ENCODE measurements around the gene ACTN1. TPM values are rescaled to one million over a fixed set of nuclear protein-coding genes. Genes with fewer than 3 reads are reported as not detected.

ACTN1 gene
- total RNA-seq, 2 experiments from 2014 or later, result 51.4 to 56.1 TPM

GRCh38 chr14:68891851-68892660 lies 87.0 kb downstream of the ACTN1 start:
- Mint-ChIP-seq H3K27ac (no peak overlapping the region), H3K4me1 (ENCODE audit: low read depth) (no peaks in the 10 kb centered on the region), H3K9me3 (ENCODE audit: insufficient read depth) (no peaks in the 10 kb centered on the region), H3K27me3 (ENCODE audit: low read depth) (no peaks in the 10 kb centered on the region), H3K4me3 (no peak overlapping the region), H3K36me3 (ENCODE audit: low read depth) (peaks cover 17% of the 10 kb centered on the region)
- ChIA-PET CTCF (interaction anchor here (1.5 kb wide), 1 partner anchor 19 kb away, joined by 6 read pairs; no protein-coding TSS in a partner anchor), POLR2A (no interaction called here)
- ATAC-seq (no peak), DNase-seq (no peak)

DNA sequence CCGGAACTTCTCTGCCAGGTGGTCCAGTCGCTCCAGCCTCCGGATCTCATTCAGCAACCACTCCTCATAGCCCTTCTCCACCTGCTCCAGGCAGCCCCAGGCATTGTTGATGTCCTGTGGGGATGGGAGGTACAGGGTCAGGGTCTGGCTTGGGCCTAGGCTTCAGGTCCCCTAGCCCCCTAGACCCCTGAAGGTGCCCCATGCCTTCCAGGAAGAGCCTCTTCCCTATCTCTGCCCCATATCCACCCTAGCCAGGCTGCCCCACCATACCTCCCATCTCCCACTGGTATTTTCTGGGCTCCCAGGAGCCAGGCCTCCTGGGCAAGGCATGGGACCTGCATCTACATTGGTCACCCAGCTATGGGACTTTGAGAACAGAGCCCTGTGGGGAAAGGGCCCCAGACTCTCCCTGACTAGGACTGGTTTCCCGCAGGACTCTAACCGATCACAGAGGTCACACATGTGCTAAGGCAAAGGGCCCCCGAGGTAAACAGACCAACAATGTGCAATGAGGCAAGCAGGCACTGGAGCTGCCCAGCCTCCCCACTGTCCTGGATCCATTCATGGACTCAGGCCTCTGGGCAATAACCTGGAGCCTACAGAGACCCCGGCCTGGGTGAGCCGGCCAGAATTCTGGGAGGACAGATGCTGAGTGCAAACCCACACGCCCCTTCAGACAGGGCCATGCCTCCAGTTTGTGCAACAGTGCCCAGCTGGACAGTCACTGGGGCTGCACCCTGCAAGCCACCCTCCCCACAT lies 88.8 kb downstream of the ACTN1 start:
- ATAC-seq, result no peak
- no peaks in the 10 kb centered on the region for H3K27me3 Mint-ChIP-seq (ENCODE audit: low read depth)
- CTCF ChIA-PET, result interaction anchor here (0.6 to 1.2 kb wide), 2 partner anchors 199 to 242 kb away, joined by 3 to 4 read pairs; no protein-coding TSS in a partner anchor
- DNase-seq, result no peak
- no peaks in the 10 kb centered on the region for H3K9me3 Mint-ChIP-seq (ENCODE audit: insufficient read depth)
- H3K36me3 Mint-ChIP-seq (ENCODE audit: low read depth), result peaks cover 17% of the 10 kb centered on the region
- no peak overlapping the region for H3K27ac Mint-ChIP-seq
- H3K4me1 Mint-ChIP-seq (ENCODE audit: low read depth), result no peaks in the 10 kb centered on the region
- POLR2A ChIA-PET, result no interaction called here
- H3K4me3 Mint-ChIP-seq, result no peak overlapping the region

GRCh38 chr14:68888883-68889282 lies 90.2 kb downstream of the ACTN1 start:
- CTCF ChIA-PET, result interaction anchor here (1.0 kb wide), 1 partner anchor 22 kb away, joined by 3 read pairs; no protein-coding TSS in a partner anchor
- H3K36me3 Mint-ChIP-seq (ENCODE audit: low read depth), result peaks cover 17% of the 10 kb centered on the region
- no peaks in the 10 kb centered on the region for H3K9me3 Mint-ChIP-seq (ENCODE audit: insufficient read depth)
- no peak overlapping the region for H3K27ac Mint-ChIP-seq
- no peak for DNase-seq
- no peaks in the 10 kb centered on the region for H3K4me1 Mint-ChIP-seq (ENCODE audit: low read depth)
- no peaks in the 10 kb centered on the region for H3K27me3 Mint-ChIP-seq (ENCODE audit: low read depth)
- POLR2A ChIA-PET, result no interaction called here
- H3K4me3 Mint-ChIP-seq, result no peak overlapping the region
- no peak for ATAC-seq

- ChIA-PET POLR2A (no interaction called here), CTCF (interaction anchor here (1.0 kb wide), 1 partner anchor 23 kb away, joined by 3 read pairs; no protein-coding TSS in a partner anchor)
- H3K36me3 Mint-ChIP-seq (ENCODE audit: low read depth), result peaks cover 17% of the 10 kb centered on the region
- H3K4me1 Mint-ChIP-seq (ENCODE audit: low read depth), result no peaks in the 10 kb centered on the region
- DNase-seq (no peak), ATAC-seq (no peak)
- H3K9me3 Mint-ChIP-seq (ENCODE audit: insufficient read depth), result no peaks in the 10 kb centered on the region
- H3K27me3 Mint-ChIP-seq (ENCODE audit: low read depth), result no peaks in the 10 kb centered on the region
- no peak overlapping the region for H3K27ac Mint-ChIP-seq
- H3K4me3 Mint-ChIP-seq, result no peak overlapping the region
Observed at GRCh38 chr14:68888025-68888850, 90.9 kb downstream of the ACTN1 start.

GRCh38 chr14:68886109-68886434 lies 93.0 kb downstream of the ACTN1 start:
- H3K4me3 Mint-ChIP-seq, result no peak overlapping the region
- ChIA-PET POLR2A (no interaction called here), CTCF (no interaction called here)
- no peaks in the 10 kb centered on the region for H3K9me3 Mint-ChIP-seq (ENCODE audit: insufficient read depth)
- no peak for ATAC-seq
- H3K27me3 Mint-ChIP-seq (ENCODE audit: low read depth), result no peaks in the 10 kb centered on the region
- no peak for DNase-seq
- H3K27ac Mint-ChIP-seq, result no peak overlapping the region
- H3K36me3 Mint-ChIP-seq (ENCODE audit: low read depth), result peaks cover 27% of the 10 kb centered on the region
- no peaks in the 10 kb centered on the region for H3K4me1 Mint-ChIP-seq (ENCODE audit: low read depth)

GRCh38 chr14:68885226-68886108 lies 93.6 kb downstream of the ACTN1 start:
- ATAC-seq, result no peak
- DNase-seq, result no peak
- no peak overlapping the region for H3K27ac Mint-ChIP-seq
- no peaks in the 10 kb centered on the region for H3K4me1 Mint-ChIP-seq (ENCODE audit: low read depth)
- peaks cover 25% of the 10 kb centered on the region for H3K36me3 Mint-ChIP-seq (ENCODE audit: low read depth)
- H3K27me3 Mint-ChIP-seq (ENCODE audit: low read depth), result no peaks in the 10 kb centered on the region
- CTCF ChIA-PET, result no interaction called here
- POLR2A ChIA-PET, result interaction anchor here (0.6 kb wide), 1 partner anchor 8 kb away, joined by 3 read pairs; no protein-coding TSS in a partner anchor
- no peaks in the 10 kb centered on the region for H3K9me3 Mint-ChIP-seq (ENCODE audit: insufficient read depth)
- H3K4me3 Mint-ChIP-seq, result no peak overlapping the region

GRCh38 chr14:68884031-68885030 lies 94.8 kb downstream of the ACTN1 start:
- Mint-ChIP-seq H3K27ac (no peak overlapping the region), H3K4me1 (ENCODE audit: low read depth) (no peaks in the 10 kb centered on the region), H3K9me3 (ENCODE audit: insufficient read depth) (no peaks in the 10 kb centered on the region), H3K27me3 (ENCODE audit: low read depth) (no peaks in the 10 kb centered on the region), H3K4me3 (no peak overlapping the region), H3K36me3 (ENCODE audit: low read depth) (peaks cover 20% of the 10 kb centered on the region)
- no peak for DNase-seq
- ChIA-PET CTCF (interaction anchor here (0.8 kb wide), 1 partner anchor 27 kb away, joined by 3 read pairs; no protein-coding TSS in a partner anchor), POLR2A (interaction anchor here (0.6 kb wide), 1 partner anchor 9 kb away, joined by 3 read pairs; no protein-coding TSS in a partner anchor)
- no peak for ATAC-seq

- ChIA-PET POLR2A (no interaction called here), CTCF (no interaction called here)
- Mint-ChIP-seq H3K4me3 (no peak overlapping the region), H3K9me3 (ENCODE audit: insufficient read depth) (no peaks in the 10 kb centered on the region), H3K27me3 (ENCODE audit: low read depth) (no peaks in the 10 kb centered on the region), H3K27ac (no peak overlapping the region), H3K36me3 (ENCODE audit: low read depth) (peaks cover 16% of the 10 kb centered on the region), H3K4me1 (ENCODE audit: low read depth) (no peaks in the 10 kb centered on the region)
- no peak for ATAC-seq
- DNase-seq, result no peak
Observed at GRCh38 chr14:68882235-68882634, 96.9 kb downstream of the ACTN1 start.

GRCh38 chr14:68881396-68881795 lies 97.7 kb downstream of the ACTN1 start:
- H3K4me1 Mint-ChIP-seq (ENCODE audit: low read depth), result no peaks in the 10 kb centered on the region
- H3K4me3 Mint-ChIP-seq, result no peak overlapping the region
- POLR2A ChIA-PET, result no interaction called here
- no peak overlapping the region for H3K27ac Mint-ChIP-seq
- no peaks in the 10 kb centered on the region for H3K27me3 Mint-ChIP-seq (ENCODE audit: low read depth)
- ATAC-seq (no peak), DNase-seq (no peak)
- no peaks in the 10 kb centered on the region for H3K9me3 Mint-ChIP-seq (ENCODE audit: insufficient read depth)
- peaks cover 16% of the 10 kb centered on the region for H3K36me3 Mint-ChIP-seq (ENCODE audit: low read depth)
- CTCF ChIA-PET, result no interaction called here

- CTCF ChIA-PET, result no interaction called here
- Mint-ChIP-seq H3K9me3 (ENCODE audit: insufficient read depth) (no peaks in the 10 kb centered on the region), H3K27ac (no peak overlapping the region), H3K36me3 (ENCODE audit: low read depth) (peaks cover 16% of the 10 kb centered on the region), H3K27me3 (ENCODE audit: low read depth) (no peaks in the 10 kb centered on the region), H3K4me1 (ENCODE audit: low read depth) (no peaks in the 10 kb centered on the region), H3K4me3 (no peak overlapping the region)
- DNase-seq (no peak), ATAC-seq (no peak)
- POLR2A ChIA-PET, result no interaction called here
Observed at GRCh38 chr14:68880581-68881105, 98.5 kb downstream of the ACTN1 start.

Measured in activated CD8-positive, alpha-beta T cell treated with anti-CD3 and anti-CD28 coated beads, Interleukin-2, amount 10 ng/mL, durations not matched to agents 7 days and 5 days (primary cell).